ENCODE results near the gene NR1D1. TPM values are rescaled to one million over a fixed set of nuclear protein-coding genes. Genes with fewer than 3 reads are reported as not detected.

NR1D1 gene
- total RNA-seq, 1 experiment from 2014 or later: 1.3 TPM

- Histone ChIP-seq H3K27me3 (no peaks in the 10 kb centered on the region), H3K9me3 (no peaks in the 10 kb centered on the region), H3K4me3 (peak overlapping the region; percentile 22), H3K36me3 (no peaks in the 10 kb centered on the region)
- no peak for DNase-seq
Observed at GRCh38 chr17:40113907-40114245, 13.5 kb upstream of the NR1D1 start.

- DNase-seq: peak; percentile 96
Observed at GRCh38 chr17:40113110-40113906, 12.9 kb upstream of the NR1D1 start.

GRCh38 chr17:40112718-40113109 is 12.3 kb upstream of the NR1D1 start:
- H3K27me3 ChIP-seq: no peaks in the 10 kb centered on the region
- DNase-seq: peak; percentile 44
- no peaks in the 10 kb centered on the region for H3K9me3 ChIP-seq
- H3K36me3 ChIP-seq: no peaks in the 10 kb centered on the region
- no peak overlapping the region for H3K4me3 ChIP-seq

More at GRCh38 chr17:40113110-40113906, 12.9 kb upstream of the NR1D1 start:
- Histone ChIP-seq H3K36me3 (no peaks in the 10 kb centered on the region), H3K4me3 (peak overlapping the region; percentile 22), H3K9me3 (no peaks in the 10 kb centered on the region), H3K27me3 (no peaks in the 10 kb centered on the region)

GRCh38 chr17:40112191-40112711 is 11.9 kb upstream of the NR1D1 start:
- Histone ChIP-seq H3K4me3 (no peak overlapping the region), H3K9me3 (no peaks in the 10 kb centered on the region), H3K36me3 (no peaks in the 10 kb centered on the region), H3K27me3 (no peaks in the 10 kb centered on the region)
- DNase-seq: no peak

GRCh38 chr17:40111221-40112128 is 11.1 kb upstream of the NR1D1 start:
- peak overlapping the region; percentile 7 for H3K4me3 ChIP-seq
- H3K9me3 ChIP-seq: no peaks in the 10 kb centered on the region
- DNase-seq: peak; percentile 94
- no peaks in the 10 kb centered on the region for H3K27me3 ChIP-seq
- no peaks in the 10 kb centered on the region for H3K36me3 ChIP-seq

- H3K9me3 ChIP-seq: no peaks in the 10 kb centered on the region
- DNase-seq: no peak
- no peak overlapping the region for H3K4me3 ChIP-seq
- no peaks in the 10 kb centered on the region for H3K27me3 ChIP-seq
- H3K36me3 ChIP-seq: no peaks in the 10 kb centered on the region
Observed at GRCh38 chr17:40110026-40110845, 9.8 kb upstream of the NR1D1 start.

GRCh38 chr17:40108970-40109824 is 8.8 kb upstream of the NR1D1 start:
- no peaks in the 10 kb centered on the region for H3K36me3 ChIP-seq
- H3K9me3 ChIP-seq: no peaks in the 10 kb centered on the region
- H3K27me3 ChIP-seq: no peaks in the 10 kb centered on the region
- DNase-seq: no peak
- no peak overlapping the region for H3K4me3 ChIP-seq

- Histone ChIP-seq H3K27me3 (no peaks in the 10 kb centered on the region), H3K36me3 (no peaks in the 10 kb centered on the region)
Observed at GRCh38 chr17:40107522-40108174, 7.3 kb upstream of the NR1D1 start.

GRCh38 chr17:40106760-40107521 is 6.6 kb upstream of the NR1D1 start:
- no peak for DNase-seq
- Histone ChIP-seq H3K27me3 (no peaks in the 10 kb centered on the region), H3K9me3 (no peaks in the 10 kb centered on the region), H3K4me3 (no peak overlapping the region), H3K36me3 (no peaks in the 10 kb centered on the region)

More at GRCh38 chr17:40107522-40108174, 7.3 kb upstream of the NR1D1 start:
- no peak for DNase-seq
- no peak overlapping the region for H3K4me3 ChIP-seq
- H3K9me3 ChIP-seq: no peaks in the 10 kb centered on the region

GRCh38 chr17:40105861-40106759 is 5.7 kb upstream of the NR1D1 start:
- Histone ChIP-seq H3K36me3 (no peaks in the 10 kb centered on the region), H3K9me3 (no peaks in the 10 kb centered on the region), H3K4me3 (no peak overlapping the region), H3K27me3 (no peaks in the 10 kb centered on the region)
- no peak for DNase-seq

GRCh38 chr17:40104594-40105486 is 4.5 kb upstream of the NR1D1 start:
- H3K9me3 ChIP-seq: no peaks in the 10 kb centered on the region
- DNase-seq: no peak
- no peak overlapping the region for H3K4me3 ChIP-seq
- H3K36me3 ChIP-seq: no peaks in the 10 kb centered on the region
- no peaks in the 10 kb centered on the region for H3K27me3 ChIP-seq

GRCh38 chr17:40103688-40104087 is 3.3 kb upstream of the NR1D1 start:
- no peaks in the 10 kb centered on the region for H3K9me3 ChIP-seq
- H3K36me3 ChIP-seq: peaks cover under 1% of the 10 kb centered on the region; the same call in 1 of the 2 replicates
- no peak for DNase-seq
- H3K4me3 ChIP-seq: no peak overlapping the region
- H3K27me3 ChIP-seq: no peaks in the 10 kb centered on the region

GRCh38 chr17:40103071-40103661 is 2.8 kb upstream of the NR1D1 start:
- peaks cover 3% of the 10 kb centered on the region; the same call in 1 of the 2 replicates for H3K36me3 ChIP-seq
- no peak overlapping the region for H3K4me3 ChIP-seq
- no peak for DNase-seq
- H3K27me3 ChIP-seq: no peaks in the 10 kb centered on the region
- H3K9me3 ChIP-seq: no peaks in the 10 kb centered on the region
